ENCODE results near the gene FAM117A.

FAM117A gene

DNA sequence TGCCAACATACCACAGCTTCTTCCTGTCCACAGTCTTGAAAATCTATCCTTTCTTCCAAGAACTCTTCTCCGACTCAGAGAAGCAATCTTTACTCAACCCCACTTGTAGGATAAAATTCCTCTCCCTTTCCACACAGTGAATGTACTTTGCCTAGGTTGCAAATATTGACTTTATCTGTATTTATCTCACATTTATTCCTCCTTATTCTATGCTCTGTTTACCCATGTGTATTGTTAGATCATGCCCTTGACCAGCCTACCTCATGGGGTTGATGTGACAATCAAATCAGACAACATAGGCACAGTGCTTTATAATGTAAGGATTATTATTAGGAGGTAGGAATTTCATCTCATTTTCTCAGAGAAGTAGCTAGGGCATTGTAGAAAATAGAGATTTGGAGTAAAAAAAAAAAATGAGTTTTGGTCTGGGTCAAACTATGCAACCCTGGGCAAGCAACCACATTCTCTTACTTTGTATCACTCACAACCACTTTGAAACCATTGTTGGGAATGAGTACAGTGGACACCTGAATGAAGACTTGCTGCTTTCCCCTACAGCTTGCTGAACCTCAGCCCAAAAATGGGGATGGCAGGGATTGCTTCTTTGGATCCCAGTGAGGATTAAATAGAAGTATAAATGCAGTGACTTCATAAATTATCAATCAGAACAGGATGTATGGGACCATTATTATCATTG, 47.1 kb downstream of the FAM117A start:
- FAIRE-seq (no peak), DNase-seq (ENCODE audit: insufficient read length) (no peak)

DNA sequence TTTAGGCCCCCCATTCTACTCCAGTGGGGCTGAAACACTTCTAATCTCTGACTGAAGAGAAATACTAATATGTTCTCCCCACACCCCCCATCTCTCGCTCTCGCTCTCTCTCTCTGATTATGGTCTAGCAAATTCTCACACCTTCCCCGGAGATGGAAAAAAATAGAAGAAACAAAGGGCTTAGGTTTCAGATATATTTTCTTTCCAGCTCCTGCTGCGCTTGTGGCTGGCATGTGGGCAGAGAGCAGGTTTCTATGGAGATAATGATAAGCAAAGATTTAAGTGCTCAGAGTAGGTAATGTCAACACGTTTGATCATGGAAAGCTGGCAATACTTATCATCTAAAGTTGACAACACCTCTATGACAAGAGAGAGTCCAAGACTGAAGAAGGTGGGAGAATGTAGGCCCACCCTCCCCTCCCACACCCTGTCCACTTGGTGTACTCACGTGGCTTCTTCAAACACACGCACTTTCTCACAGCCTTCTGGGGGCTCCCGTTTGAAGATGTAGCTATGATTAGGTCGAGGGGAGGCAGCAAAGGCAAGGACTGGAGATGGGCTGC, 48.1 kb downstream of the FAM117A start:
- TF ChIP-seq POLR2A (IDR thresholded peaks at IDR 0.05; ENCODE audit: low read depth, low read length) = no peak
- no peak for TF ChIP-seq POLR2AphosphoS5 (IDR thresholded peaks at IDR 0.05; ENCODE audit: low read depth, low read length)
- no peak for TF ChIP-seq TAF1 (IDR thresholded peaks at IDR 0.05; ENCODE audit: borderline replicate concordance, low read depth, low read length)
- no peak for DNase-seq (ENCODE audit: insufficient read length)
- no peak for FAIRE-seq

More for the DNA sequence above, 47.1 kb downstream of the FAM117A start:
- TF ChIP-seq TAF1 (IDR thresholded peaks at IDR 0.05; ENCODE audit: borderline replicate concordance, low read depth, low read length) (no peak), POLR2AphosphoS5 (IDR thresholded peaks at IDR 0.05; ENCODE audit: low read depth, low read length) (no peak), POLR2A (IDR thresholded peaks at IDR 0.05; ENCODE audit: low read depth, low read length) (no peak)

GRCh38 chr17:49715216-49715615, 48.7 kb downstream of the FAM117A start:
- no peak for DNase-seq (ENCODE audit: insufficient read length)
- TF ChIP-seq POLR2A (IDR thresholded peaks at IDR 0.05; ENCODE audit: low read depth, low read length) = no peak
- no peak for TF ChIP-seq POLR2AphosphoS5 (IDR thresholded peaks at IDR 0.05; ENCODE audit: low read depth, low read length)
- TF ChIP-seq TAF1 (IDR thresholded peaks at IDR 0.05; ENCODE audit: borderline replicate concordance, low read depth, low read length) = no peak
- FAIRE-seq = no peak

DNA sequence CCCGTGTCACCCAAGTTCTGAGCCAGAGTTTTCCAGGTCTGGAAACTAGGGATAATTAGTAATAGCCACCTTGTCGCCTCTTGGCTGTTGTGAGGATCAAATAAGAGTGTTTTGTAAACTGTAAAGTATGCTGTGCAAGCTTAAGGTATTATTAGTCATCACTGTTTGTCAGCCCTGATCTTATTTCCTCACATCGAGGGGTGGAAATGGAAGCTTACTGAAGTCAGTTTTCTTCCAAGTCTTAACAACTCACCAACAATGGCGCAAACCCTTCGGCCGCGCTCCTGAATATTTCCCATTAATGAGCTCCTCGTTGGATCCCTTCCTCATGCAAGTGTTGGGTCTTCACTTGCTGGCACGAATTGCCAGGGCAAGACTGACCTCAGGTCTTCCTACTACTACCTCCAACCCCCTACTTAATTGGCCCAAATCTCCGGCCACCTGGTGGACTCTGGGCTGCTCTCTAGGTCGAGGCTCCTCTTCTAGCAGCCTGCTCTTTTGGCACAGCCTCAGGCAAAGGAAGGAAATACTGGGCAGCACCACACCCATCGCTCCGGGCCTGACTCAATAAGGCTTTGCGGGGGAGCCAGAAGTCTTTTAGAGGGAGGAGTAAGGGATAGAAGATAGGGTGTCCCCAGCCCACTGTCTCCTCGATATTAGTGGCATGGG, 55.3 kb downstream of the FAM117A start:
- DNase-seq (ENCODE audit: insufficient read length) (no peak), FAIRE-seq (no peak)
- TF ChIP-seq TAF1 (IDR thresholded peaks at IDR 0.05; ENCODE audit: borderline replicate concordance, low read depth, low read length) = no peak

DNA sequence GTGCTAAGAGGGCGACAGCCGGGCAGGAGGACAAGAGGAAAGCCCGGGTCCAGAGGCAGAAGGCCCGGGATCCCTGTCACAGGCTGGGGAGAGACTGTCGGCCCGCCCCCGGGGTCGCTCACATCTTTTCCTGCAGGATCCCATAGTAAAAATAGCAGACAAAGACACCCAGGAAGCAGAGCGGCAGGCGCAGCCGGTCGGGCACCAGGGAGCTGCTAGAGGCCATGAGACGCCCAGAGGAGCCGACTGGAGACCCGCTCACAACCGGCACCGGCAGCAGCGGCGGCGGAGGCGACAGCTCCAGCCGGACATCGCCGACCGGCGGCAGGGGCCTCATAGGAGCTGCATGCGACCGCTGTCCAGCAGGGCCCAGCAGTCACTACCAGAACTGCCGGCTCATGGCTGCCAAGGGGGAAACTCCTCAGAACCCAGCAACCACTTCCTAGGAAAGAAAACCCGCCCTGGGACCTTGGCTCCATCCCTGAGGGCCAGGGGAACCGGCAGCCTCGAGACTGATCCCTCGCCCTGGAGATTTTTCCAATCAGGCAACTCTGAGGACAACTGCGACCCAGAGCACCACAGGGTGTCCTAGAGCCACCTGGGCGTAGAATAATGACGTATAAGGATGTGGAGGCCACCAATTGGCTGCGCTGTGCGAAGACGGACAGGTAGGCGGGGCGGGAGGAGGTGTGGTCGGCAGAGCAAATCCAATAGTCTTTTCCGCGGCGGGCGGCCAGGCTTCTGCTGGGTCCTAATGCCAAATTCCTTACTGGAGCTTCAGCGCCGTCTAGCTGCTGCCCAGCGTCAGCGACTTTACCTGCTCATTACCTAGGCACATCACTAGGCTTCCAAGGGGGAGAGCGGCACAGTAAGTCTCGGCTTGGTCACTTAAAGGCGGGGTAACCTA, 56.1 kb downstream of the FAM117A start, which contains the start of gene SLC35B1:
TSS of gene SLC35B1 (minus strand) at position 357 of the 907 bp plus-strand sequence. CDS start at position 226, 131 bp downstream.
- peak; percentile 96 for DNase-seq (ENCODE audit: insufficient read length)
- no peak; the same call in 1 of the 2 replicates for TF ChIP-seq TAF1 (IDR thresholded peaks at IDR 0.05; ENCODE audit: borderline replicate concordance, low read depth, low read length)
- TF ChIP-seq POLR2A (IDR thresholded peaks at IDR 0.05; ENCODE audit: low read depth, low read length) = peak; percentile 80; the same call in 1 of the 2 replicates
- peak; percentile 44; the same call in 1 of the 2 replicates for TF ChIP-seq POLR2AphosphoS5 (IDR thresholded peaks at IDR 0.05; ENCODE audit: low read depth, low read length)
- peak; percentile 100 for FAIRE-seq

DNA sequence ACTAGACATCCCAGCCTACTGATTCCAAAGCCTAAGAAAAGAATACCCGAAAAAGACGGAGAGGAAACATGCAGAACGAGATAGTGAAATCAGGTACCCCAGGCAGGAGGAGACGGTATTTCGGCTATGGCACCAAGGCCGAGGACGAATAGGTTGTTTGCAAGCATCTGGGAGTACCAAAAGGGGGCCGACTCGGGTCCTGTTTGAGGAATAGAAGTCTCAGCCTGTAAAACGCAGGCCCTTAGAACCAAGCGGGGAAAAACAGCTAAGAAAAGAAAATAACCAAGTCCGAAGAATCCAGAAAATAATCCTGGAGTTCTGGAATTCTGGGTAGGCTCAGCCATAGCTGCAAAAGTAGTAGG, 56.7 kb downstream of the FAM117A start:
- TF ChIP-seq POLR2A (IDR thresholded peaks at IDR 0.05; ENCODE audit: low read depth, low read length) = no peak
- TF ChIP-seq POLR2AphosphoS5 (IDR thresholded peaks at IDR 0.05; ENCODE audit: low read depth, low read length) = no peak
- no peak for TF ChIP-seq TAF1 (IDR thresholded peaks at IDR 0.05; ENCODE audit: borderline replicate concordance, low read depth, low read length)
- FAIRE-seq (no peak), DNase-seq (ENCODE audit: insufficient read length) (no peak)

GRCh38 chr17:49705254-49705653, 58.7 kb downstream of the FAM117A start:
- TF ChIP-seq POLR2A (IDR thresholded peaks at IDR 0.05; ENCODE audit: low read depth, low read length) (no peak), TAF1 (IDR thresholded peaks at IDR 0.05; ENCODE audit: borderline replicate concordance, low read depth, low read length) (no peak), POLR2AphosphoS5 (IDR thresholded peaks at IDR 0.05; ENCODE audit: low read depth, low read length) (no peak)
- FAIRE-seq (no peak), DNase-seq (ENCODE audit: insufficient read length) (no peak)

- FAIRE-seq = no peak
Observed at GRCh38 chr17:49703557-49704277, 60.2 kb downstream of the FAM117A start.

GRCh38 chr17:49700960-49701359, 63.0 kb downstream of the FAM117A start:
- FAIRE-seq = no peak
- TF ChIP-seq TAF1 (IDR thresholded peaks at IDR 0.05; ENCODE audit: borderline replicate concordance, low read depth, low read length) = no peak
- TF ChIP-seq POLR2A (IDR thresholded peaks at IDR 0.05; ENCODE audit: low read depth, low read length) = no peak
- TF ChIP-seq POLR2AphosphoS5 (IDR thresholded peaks at IDR 0.05; ENCODE audit: low read depth, low read length) = no peak
- no peak for DNase-seq (ENCODE audit: insufficient read length)

More at GRCh38 chr17:49703557-49704277, 60.2 kb downstream of the FAM117A start:
- TF ChIP-seq POLR2AphosphoS5 (IDR thresholded peaks at IDR 0.05; ENCODE audit: low read depth, low read length) (no peak), POLR2A (IDR thresholded peaks at IDR 0.05; ENCODE audit: low read depth, low read length) (no peak), TAF1 (IDR thresholded peaks at IDR 0.05; ENCODE audit: borderline replicate concordance, low read depth, low read length) (no peak)
- DNase-seq (ENCODE audit: insufficient read length) = no peak

GRCh38 chr17:49699966-49700575, 63.9 kb downstream of the FAM117A start:
- no peak for DNase-seq (ENCODE audit: insufficient read length)
- no peak for FAIRE-seq

More at GRCh38 chr17:49699966-49700575, 63.9 kb downstream of the FAM117A start:
- TF ChIP-seq POLR2A (IDR thresholded peaks at IDR 0.05; ENCODE audit: low read depth, low read length) (no peak; the same call in 1 of the 2 replicates), POLR2AphosphoS5 (IDR thresholded peaks at IDR 0.05; ENCODE audit: low read depth, low read length) (no peak), TAF1 (IDR thresholded peaks at IDR 0.05; ENCODE audit: borderline replicate concordance, low read depth, low read length) (no peak)

Data from GM12892 (cell line).